Frontal cortex (tissue), 4 donors: Measurements from ENCODE around the gene NOC2L. TPM values are rescaled to one million over a fixed set of nuclear protein-coding genes. Genes with fewer than 3 reads are reported as not detected.

Source experiments
- DNase-seq, 2 donors: peaks; one replicate each; pipeline ENCODE4 v3.0.0; 2012; ENCODE audit warnings: low spot score in 2 of 2
- FAIRE-seq: peaks from 2 replicates; lab custom pipeline; 2012; peaks lifted over from hg19 to GRCh38; lab: Jason Lieb, UNC
- total RNA-seq: library from RNA; depleted of rRNA; stranded (reverse); fragments of >200 nt; gene quantifications from one replicate; pipeline ENCODE4 v1.2.3, GENCODE V29; 2014
- donor health status: control.
- donor health status: control.
- donor health status: control.

The NOC2L gene
- total RNA-seq, 1 donor from 2014 or later: 67.3 TPM

- DNase-seq: peak; percentile 86 to 91
- no peak for FAIRE-seq
These were observed 37.8 kb downstream of the NOC2L start for GRCh38 chr1:921011-921837.

GRCh38 chr1:920521-920920, 38.5 kb downstream of the NOC2L start:
- no peak for FAIRE-seq
- DNase-seq: no peak

- DNase-seq (no peak), FAIRE-seq (no peak)
These were observed 39.0 kb downstream of the NOC2L start for GRCh38 chr1:920010-920409.

- DNase-seq: no peak
- FAIRE-seq: no peak
These were observed 39.7 kb downstream of the NOC2L start for GRCh38 chr1:919271-919872.

- DNase-seq (no peak), FAIRE-seq (no peak)
These were observed 40.2 kb downstream of the NOC2L start for GRCh38 chr1:918843-919242.

- no peak for FAIRE-seq
These were observed 40.7 kb downstream of the NOC2L start for GRCh38 chr1:918353-918752.

GRCh38 chr1:917466-918091, 41.5 kb downstream of the NOC2L start:
- no peak for FAIRE-seq
- DNase-seq: no peak

More at GRCh38 chr1:918353-918752, 40.7 kb downstream of the NOC2L start:
- DNase-seq: no peak

- no peak for FAIRE-seq
- DNase-seq: no peak
These were observed 42.0 kb downstream of the NOC2L start for GRCh38 chr1:917076-917459.

GRCh38 chr1:916173-917075, 42.6 kb downstream of the NOC2L start:
- DNase-seq (no peak), FAIRE-seq (no peak)

- no peak for FAIRE-seq
- DNase-seq: no peak
These were observed 43.5 kb downstream of the NOC2L start for GRCh38 chr1:915295-916172.

GRCh38 chr1:914891-915280, 44.2 kb downstream of the NOC2L start:
- FAIRE-seq: no peak
- DNase-seq: no peak

- no peak for FAIRE-seq
- DNase-seq: no peak
These were observed 44.7 kb downstream of the NOC2L start for GRCh38 chr1:914131-914890.

- no peak for DNase-seq
These were observed 45.4 kb downstream of the NOC2L start for GRCh38 chr1:913491-914130.

GRCh38 chr1:912740-913301, 46.2 kb downstream of the NOC2L start:
- FAIRE-seq (no peak), DNase-seq (no peak)

More at GRCh38 chr1:913491-914130, 45.4 kb downstream of the NOC2L start:
- FAIRE-seq: no peak

GRCh38 chr1:911875-912739, 46.9 kb downstream of the NOC2L start:
- DNase-seq (no peak), FAIRE-seq (no peak)

GRCh38 chr1:910881-911721, 48.0 kb downstream of the NOC2L start:
- DNase-seq (peak in 1 of 2 donors; percentile 16), FAIRE-seq (no peak)
